DMS79 (cell line): ENCODE data around the gene PRAMEF20.

ENCODE experiments used
- DNase-seq: peaks from one replicate; lab custom pipeline; 2025; lab: John Stamatoyannopoulos, UW

The PRAMEF20 gene

GRCh38 chr1:13462682-13463081 is 52.4 kb downstream of the PRAMEF20 start:
- no peak for DNase-seq

- no peak for DNase-seq
Measured at GRCh38 chr1:13465515-13465914, 55.3 kb downstream of the PRAMEF20 start.

DNA sequence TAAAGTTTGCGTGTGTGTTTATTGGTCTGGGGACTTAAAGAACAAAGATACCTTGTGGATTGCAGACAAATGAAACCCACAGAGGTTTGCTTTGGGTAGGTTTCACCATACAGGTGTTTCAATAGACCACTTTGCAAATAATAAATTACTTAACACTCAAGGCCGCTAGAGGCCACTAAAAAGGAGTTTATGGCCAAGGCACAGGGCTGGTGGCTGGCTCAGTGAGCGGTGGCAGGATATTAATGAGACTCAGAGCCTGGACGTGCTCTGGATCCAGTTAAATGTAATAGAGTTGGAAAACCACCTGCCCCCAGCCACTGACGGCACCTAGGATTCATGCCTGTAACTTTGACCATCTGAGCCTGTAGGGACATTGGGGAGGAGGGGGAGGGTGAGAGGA is 59.1 kb downstream of the PRAMEF20 start:
- DNase-seq, result no peak
